CD4-positive, alpha-beta T cell treated with Interleukin-17A for 4 hours (primary cell): ENCODE results near the gene CRB2.

ENCODE experiments used
- DNase-seq: peaks from one replicate; pipeline ENCODE4 v3.0.0-alpha.2; 2020; ENCODE audit warnings: mixed read lengths

CRB2 gene

GRCh38 chr9:123355761-123356431 is at the start of gene CRB2:
CRB2 (plus strand) TSS chr9:123356197; CDS start chr9:123356261, 64 bp downstream.
- DNase-seq = no peak

GRCh38 chr9:123309611-123310010 is 46.4 kb upstream of the CRB2 start:
- DNase-seq = no peak

GRCh38 chr9:123310551-123311249 is 45.3 kb upstream of the CRB2 start:
- DNase-seq = no peak

- DNase-seq = no peak
These were observed 44.7 kb upstream of the CRB2 start for GRCh38 chr9:123311250-123311752.

- DNase-seq = no peak
These were observed 43.6 kb upstream of the CRB2 start for GRCh38 chr9:123312306-123312877.

GRCh38 chr9:123314617-123315016 is 41.4 kb upstream of the CRB2 start:
- no peak for DNase-seq

GRCh38 chr9:123315635-123316034 is 40.4 kb upstream of the CRB2 start:
- DNase-seq = no peak

- DNase-seq = no peak
These were observed 39.8 kb upstream of the CRB2 start for GRCh38 chr9:123316053-123316718.

GRCh38 chr9:123318202-123318601 is 37.8 kb upstream of the CRB2 start:
- no peak for DNase-seq

- DNase-seq = no peak
These were observed 37.0 kb upstream of the CRB2 start for GRCh38 chr9:123318961-123319421.

GRCh38 chr9:123319541-123320339 is 36.3 kb upstream of the CRB2 start:
- DNase-seq = no peak

GRCh38 chr9:123320814-123321213 is 35.2 kb upstream of the CRB2 start:
- no peak for DNase-seq

- DNase-seq = no peak
These were observed 34.3 kb upstream of the CRB2 start for GRCh38 chr9:123321616-123322272.

GRCh38 chr9:123322273-123323195 is 33.5 kb upstream of the CRB2 start:
- DNase-seq = peak; percentile 76

- DNase-seq = no peak
These were observed 32.6 kb upstream of the CRB2 start for GRCh38 chr9:123323196-123324013.

GRCh38 chr9:123324767-123325183 is 31.2 kb upstream of the CRB2 start:
- no peak for DNase-seq

- DNase-seq = no peak
These were observed 29.8 kb upstream of the CRB2 start for GRCh38 chr9:123326187-123326586.

GRCh38 chr9:123326662-123327093 is 29.3 kb upstream of the CRB2 start:
- DNase-seq = no peak

- no peak for DNase-seq
These were observed 28.3 kb upstream of the CRB2 start for GRCh38 chr9:123327697-123328100.
